HTERT RPE-1 (cell line): Measurements from ENCODE around the gene ZNF862.

Source experiments
- in situ Hi-C: fragments of 300-500 bp; cut with MboI; formaldehyde crosslinking; loops from 4 replicates; pipeline ENCODE4 v1.14.3; 2020; ENCODE audit warnings: low sequenced_read_pairs

The ZNF862 gene

DNA sequence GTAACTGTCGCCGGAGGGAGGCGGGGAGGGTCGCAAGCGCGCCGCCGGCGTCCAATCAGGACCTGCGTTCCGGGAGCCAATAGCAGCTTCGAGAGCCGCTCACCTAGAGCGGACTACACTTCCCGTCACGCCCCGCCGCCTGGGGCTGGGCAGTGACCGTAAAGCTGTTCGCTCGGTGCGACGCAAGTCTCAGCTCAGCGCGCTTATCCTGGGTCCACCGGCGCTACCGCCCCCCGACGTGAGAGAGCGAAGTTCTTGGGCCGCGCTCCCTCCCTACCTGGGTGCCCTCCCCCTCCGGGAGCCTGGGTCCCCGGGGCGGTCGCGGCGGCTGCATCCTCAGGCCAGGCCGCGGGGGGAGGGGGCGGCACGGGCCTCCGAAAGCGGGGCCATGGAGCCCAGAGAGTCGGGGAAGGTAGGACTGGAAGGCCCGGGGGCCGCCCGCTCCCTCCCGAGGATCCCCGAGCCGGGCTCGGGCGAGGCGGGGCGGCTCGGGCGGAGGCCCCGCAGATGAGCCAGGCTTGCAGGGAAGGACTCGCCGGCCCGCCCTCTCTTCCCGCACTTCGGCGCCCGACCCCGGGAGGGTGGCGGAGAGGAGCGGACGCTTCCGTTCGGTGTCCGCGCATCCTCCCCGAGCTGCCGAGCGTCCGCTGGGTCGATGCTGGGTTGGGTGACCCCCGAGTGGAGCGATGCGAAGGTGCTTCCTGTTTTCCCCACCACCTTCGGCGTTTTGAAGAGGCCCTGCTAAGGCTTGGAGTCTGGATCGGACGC, at the start of gene ZNF862:
Gene ZNF862, plus strand, starts transcription at position 152 of the 768 bp plus-strand sequence. Its CDS starts 237 bp downstream, at position 389.
- in situ Hi-C loops = no loop called here

DNA sequence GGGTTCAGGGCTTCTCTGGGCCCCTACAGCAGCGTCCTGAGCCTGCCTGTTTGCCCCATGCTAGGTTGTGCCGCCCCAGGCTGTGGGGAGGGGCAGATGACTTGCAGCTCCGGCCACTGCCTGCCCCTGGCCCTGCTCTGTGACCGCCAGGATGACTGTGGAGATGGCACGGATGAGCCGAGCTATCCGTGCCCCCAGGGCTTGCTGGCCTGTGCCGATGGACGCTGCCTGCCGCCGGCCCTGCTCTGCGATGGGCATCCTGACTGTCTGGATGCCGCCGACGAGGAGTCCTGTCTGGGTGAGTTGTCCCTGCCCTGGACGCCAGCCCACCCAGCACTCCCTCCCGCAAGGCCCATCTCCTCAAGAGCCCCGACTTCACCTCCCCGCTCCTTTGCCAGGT, 49.1 kb upstream of the ZNF862 start:
- in situ Hi-C loops = no loop called here

DNA sequence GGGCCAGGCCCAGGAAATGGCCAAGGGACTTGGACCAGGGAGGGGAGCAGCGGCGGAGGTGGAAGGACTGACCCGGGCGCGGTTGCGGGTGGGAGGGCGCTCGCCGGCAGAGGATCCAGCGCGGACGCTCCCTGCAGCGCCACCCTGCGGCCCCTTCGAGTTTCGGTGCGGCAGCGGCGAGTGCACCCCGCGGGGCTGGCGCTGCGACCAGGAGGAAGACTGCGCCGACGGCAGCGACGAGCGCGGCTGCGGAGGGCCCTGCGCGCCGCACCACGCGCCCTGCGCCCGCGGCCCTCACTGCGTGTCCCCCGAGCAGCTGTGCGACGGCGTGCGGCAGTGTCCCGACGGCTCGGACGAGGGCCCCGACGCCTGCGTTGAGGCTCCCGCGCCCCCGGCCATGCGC, 48.0 kb upstream of the ZNF862 start:
- in situ Hi-C loops = no loop called here

DNA sequence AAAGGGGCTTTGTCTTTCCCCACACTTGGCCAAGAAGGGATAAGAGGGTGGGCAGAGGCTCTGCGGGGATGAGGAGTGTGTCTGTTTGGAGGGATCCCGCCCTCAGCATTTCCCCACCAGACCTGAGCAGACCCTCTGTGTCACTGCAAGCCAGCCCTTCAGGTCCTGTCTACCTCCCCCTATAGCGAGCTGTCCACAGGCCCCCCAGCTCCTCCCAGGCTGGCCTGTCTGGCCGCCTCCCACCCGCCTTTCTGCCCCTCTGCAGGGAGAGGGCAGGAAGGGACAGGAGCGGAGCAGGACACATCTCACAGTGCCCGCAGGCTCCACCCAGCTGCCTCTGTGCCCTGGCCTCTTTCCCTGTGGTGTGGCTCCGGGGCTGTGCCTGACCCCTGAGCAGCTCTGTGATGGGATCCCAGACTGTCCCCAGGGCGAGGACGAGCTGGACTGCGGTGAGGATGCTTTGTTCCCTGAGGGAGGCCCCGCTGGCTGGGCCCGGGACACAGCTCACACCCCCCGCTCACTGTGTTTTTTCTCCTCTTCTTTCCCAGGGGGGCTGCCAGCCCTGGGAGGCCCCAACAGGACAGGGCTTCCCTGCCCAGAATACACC, 47.3 kb upstream of the ZNF862 start:
- in situ Hi-C loops = no loop called here

GRCh38 chr7:149791411-149792219, 46.6 kb upstream of the ZNF862 start:
- in situ Hi-C loops = no loop called here

DNA sequence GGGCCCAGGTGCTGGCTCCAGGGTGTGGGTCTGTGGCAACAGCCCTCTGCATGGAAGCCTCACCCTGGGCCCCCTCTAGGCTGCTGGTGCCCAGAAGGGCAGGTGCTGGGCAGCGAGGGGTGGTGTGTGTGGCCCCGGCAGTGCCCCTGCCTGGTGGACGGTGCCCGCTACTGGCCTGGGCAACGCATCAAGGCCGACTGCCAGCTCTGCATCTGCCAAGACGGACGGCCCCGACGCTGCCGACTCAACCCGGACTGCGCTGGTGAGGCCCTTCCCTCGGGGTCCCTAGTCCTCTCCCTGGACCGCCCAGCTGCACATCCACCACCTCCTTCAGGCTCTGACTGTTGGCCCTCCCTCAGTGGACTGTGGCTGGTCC, 46.0 kb upstream of the ZNF862 start:
- in situ Hi-C loops = no loop called here

GRCh38 chr7:149793261-149793660, 44.9 kb upstream of the ZNF862 start:
- in situ Hi-C loops = no loop called here

- in situ Hi-C loops = no loop called here
Measured at GRCh38 chr7:149794661-149795060, 43.5 kb upstream of the ZNF862 start.

- in situ Hi-C loops = no loop called here
Measured at GRCh38 chr7:149795126-149795525, 43.0 kb upstream of the ZNF862 start.

GRCh38 chr7:149796287-149796860, 41.8 kb upstream of the ZNF862 start:
- in situ Hi-C loops = no loop called here

DNA sequence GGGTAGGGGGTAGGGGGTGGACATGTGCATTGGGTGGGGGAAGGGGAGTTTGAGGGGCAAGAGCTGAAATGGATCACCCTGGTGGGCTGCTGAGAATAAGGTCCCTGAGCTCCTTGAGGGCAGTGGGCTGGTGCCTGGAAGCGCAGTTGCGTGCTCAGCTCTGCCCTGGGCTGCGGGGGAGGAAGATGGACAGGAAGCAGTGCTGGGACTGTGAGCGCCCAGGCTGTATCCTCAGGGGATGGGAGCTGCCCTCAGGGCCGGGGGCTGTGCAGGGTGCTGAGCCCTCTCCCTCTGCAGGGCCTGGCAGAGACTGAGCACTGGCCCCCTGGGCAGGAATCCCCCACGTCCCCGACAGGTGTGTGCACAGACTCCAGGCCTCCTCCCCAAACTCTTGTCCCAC, 40.4 kb upstream of the ZNF862 start:
- in situ Hi-C loops = no loop called here

DNA sequence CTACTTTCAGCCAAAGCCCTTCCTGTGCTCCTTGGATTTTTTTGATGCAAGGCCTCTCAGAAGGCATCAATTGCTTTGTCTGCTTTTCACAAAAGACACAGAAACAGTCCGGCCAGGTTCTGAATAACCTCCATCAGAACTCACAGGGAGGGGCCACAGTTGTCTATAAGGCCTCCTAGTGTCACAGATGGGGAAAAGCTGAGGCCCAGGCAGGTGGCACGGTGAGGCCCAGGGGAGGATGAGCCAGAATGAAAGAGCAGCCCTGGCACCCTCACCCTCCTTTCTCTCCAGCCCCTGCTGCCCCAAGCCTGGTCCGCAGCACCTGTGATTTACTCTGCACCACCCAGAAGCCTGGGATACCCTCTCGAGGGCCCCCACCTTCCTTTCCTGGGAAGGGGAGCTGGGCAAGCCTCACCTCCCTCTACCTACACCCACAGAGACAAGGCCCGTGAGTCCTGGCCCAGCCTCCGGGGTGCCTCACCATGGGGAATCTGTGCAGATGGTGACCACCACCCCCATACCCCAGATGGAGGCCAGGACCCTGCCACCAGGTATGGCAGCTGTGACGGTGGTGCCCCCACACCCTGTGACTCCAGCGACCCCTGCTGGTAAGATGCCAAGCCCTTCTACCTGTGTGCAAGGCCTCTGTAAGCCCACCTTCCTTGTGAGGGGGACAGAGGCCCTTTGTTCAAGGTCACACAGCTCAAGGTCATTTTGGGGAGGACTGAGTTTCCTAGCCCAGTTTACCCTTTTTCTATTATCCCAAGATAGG, 38.6 kb upstream of the ZNF862 start:
- in situ Hi-C loops = no loop called here

- in situ Hi-C loops = no loop called here
Measured at GRCh38 chr7:149800169-149800555, 38.0 kb upstream of the ZNF862 start.

DNA sequence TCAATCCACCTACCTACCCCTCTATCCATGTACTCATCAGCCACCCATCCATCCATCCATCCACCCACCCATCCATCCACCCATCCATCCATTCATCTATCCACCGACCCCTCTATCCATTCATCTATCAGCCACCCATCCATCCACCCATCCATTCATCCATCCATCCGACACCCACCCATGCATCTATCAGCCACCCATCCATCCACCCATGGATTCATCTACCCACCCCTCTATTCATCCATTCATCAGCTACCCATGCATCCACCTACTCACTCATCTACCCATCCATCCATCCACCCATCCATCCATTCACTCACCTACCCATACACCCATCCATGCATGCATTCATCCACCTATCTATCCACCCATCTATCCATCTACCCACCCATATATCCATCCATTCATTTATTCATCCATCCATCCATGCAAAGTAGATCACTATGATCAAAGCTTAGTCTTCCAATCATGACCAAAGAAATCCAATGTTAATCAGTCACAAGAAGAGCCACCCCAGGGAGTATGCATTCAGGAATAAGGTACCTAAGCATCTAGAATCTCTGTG, 37.1 kb upstream of the ZNF862 start:
- in situ Hi-C loops = no loop called here

DNA sequence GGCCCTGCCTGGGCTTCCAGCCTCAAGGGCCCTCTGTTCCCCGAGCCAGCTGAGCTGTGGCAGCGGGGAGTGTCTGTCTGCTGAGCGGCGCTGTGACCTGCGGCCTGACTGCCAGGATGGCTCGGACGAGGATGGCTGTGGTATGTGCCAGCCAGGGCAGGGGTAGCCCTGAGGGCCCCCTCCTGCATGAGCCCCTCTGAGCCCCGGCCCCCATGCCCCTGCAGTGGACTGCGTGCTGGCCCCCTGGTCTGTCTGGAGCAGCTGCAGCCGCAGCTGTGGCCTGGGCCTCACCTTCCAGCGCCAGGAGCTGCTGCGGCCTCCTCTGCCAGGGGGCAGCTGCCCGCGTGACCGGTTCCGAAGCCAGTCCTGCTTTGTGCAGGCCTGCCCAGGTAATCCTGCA, 36.4 kb upstream of the ZNF862 start:
- in situ Hi-C loops = no loop called here

DNA sequence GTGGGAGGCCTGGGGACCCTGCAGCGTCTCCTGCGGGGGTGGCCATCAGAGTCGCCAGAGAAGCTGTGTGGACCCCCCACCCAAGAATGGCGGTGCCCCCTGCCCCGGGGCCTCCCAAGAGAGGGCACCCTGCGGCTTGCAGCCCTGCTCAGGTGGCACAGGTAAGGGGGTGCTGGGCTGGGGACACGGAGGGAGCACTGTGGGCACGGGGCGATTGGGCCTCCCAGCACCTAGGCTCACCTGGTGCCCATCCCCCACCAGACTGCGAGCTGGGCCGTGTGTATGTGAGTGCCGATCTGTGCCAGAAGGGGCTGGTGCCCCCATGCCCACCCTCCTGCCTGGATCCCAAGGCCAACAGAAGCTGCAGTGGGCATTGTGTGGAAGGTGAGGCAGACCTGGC, 35.2 kb upstream of the ZNF862 start:
- in situ Hi-C loops = no loop called here

- in situ Hi-C loops = no loop called here
Measured at GRCh38 chr7:149803551-149804074, 34.6 kb upstream of the ZNF862 start.

DNA sequence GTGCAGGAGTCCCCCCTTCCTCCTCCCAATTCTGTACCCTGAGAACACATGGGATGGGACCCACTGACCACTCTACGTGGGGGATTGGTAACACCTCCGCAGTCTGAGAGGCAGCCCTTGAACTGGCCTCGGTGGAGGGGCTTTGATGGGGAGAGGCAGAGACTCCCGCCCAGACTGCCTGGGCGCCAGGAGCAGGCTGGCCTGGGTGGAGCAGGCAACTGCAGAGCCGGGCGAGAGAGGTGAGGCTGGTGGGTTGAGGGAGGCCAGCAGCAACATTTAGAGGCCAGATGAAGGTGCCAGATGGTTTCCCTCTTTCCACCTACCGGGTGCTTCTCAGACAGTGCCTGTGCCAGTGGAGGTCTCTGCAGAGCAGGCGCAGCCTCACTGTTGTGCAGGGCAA, 34.1 kb upstream of the ZNF862 start:
- in situ Hi-C loops = no loop called here

GRCh38 chr7:149806726-149807125, 31.4 kb upstream of the ZNF862 start:
- in situ Hi-C loops = no loop called here

DNA sequence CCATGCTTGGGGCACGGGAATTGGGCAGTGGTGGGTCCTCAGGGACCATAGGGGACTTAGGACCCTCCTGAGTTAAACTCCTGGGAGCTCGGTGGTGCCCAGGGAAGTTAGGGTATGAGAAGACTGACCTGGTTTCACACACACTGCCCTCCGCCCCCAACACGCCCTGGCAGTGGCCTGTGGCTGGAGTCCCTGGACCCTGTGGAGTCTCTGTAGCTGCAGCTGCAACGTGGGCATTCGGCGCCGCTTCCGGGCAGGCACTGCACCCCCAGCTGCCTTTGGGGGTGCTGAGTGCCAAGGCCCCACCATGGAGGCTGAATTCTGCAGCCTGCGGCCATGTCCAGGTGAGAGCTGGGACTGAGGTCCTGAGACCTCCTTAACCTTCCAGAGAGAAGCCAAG, 29.9 kb upstream of the ZNF862 start:
- in situ Hi-C loops = no loop called here
